Measurements from ENCODE around the gene SPEF1.

SPEF1 gene

GRCh38 chr20:3734111-3734843 is 47.0 kb downstream of the SPEF1 start:
- DNase-seq (ENCODE audit: low read depth): no peak
- TF ChIP-seq CTCF (IDR thresholded peaks at IDR 0.05; ENCODE audit: insufficient read depth, low read depth, low read length, missing control alignments): no peak
- no peak overlapping the region for H3K4me3 ChIP-seq (ENCODE audit: low read length)

- DNase-seq (ENCODE audit: low read depth): no peak
- TF ChIP-seq CTCF (IDR thresholded peaks at IDR 0.05; ENCODE audit: insufficient read depth, low read depth, low read length, missing control alignments): no peak
- no peak overlapping the region for H3K4me3 ChIP-seq (ENCODE audit: low read length)
Observed at GRCh38 chr20:3733119-3733995, 47.9 kb downstream of the SPEF1 start.

GRCh38 chr20:3732327-3733118 is 48.7 kb downstream of the SPEF1 start, which contains the start of gene HSPA12B:
Gene HSPA12B, plus strand, starts transcription at chr20:3732685. Its CDS starts 5,990 bp downstream, at chr20:3738675.
- H3K4me3 ChIP-seq (ENCODE audit: low read length): no peak within 1 kb of the TSS
- TF ChIP-seq CTCF (IDR thresholded peaks at IDR 0.05; ENCODE audit: insufficient read depth, low read depth, low read length, missing control alignments): no peak
- DNase-seq (ENCODE audit: low read depth): no peak

DNA sequence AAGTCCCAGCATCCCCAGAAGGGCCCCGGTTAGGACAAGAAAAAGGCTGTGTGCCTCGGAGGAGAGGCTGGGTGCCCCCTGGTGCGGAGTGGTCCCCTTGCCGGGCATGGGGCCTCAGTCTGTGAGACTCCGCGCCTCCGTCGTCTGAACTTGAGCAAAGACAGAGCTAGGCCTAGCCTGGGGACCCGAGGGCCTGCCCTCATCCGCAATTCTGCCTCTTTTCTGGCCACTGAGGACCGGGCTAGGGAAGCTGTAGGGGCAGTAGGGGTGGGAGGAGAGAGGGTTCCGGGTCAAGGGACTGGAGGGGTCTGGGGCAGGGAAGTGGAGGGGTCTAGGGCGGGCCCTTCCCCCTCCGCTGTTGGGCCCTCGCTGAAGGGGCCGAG is 49.3 kb downstream of the SPEF1 start:
- TF ChIP-seq CTCF (IDR thresholded peaks at IDR 0.05; ENCODE audit: insufficient read depth, low read depth, low read length, missing control alignments): no peak
- DNase-seq (ENCODE audit: low read depth): no peak

DNA sequence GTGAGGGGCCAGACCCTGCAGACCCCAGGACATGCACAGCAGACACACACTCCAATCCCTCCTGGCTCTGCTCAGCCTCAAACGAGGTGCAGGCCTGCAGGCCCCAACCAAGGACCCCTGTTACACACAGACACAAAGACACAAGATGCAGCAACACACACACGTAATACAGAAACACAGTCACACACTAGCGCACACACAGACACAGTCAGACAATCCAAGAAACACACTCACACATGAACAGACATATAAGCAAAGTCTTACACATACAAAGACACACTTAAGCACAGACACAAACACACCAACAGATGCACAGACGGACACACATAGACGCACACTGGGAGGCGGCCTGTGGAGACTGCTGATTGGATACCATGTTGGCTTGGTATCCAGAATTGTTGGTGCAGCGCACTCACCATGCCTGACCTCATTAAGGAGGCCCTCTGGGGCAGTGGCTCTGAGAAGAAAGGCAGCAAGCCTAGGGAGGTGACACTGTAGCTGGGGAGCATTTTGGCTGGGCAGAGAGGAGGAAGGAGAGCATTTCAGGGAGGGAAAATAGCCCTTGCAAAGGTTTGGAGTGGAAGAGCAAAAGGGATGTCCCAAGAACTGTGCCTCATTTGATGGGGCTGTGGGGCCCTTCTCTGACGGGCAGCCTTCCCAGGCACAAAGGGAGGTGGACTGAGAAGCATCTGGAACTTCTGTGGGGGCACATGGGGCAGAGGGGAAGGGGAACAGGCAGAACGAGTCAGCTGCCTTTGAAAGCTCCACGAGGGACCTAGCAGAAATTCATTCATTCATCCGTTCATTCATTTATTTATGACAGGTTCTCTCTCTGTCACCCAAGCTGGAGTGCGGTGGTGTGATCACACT is 50.2 kb downstream of the SPEF1 start:
- no peak for DNase-seq (ENCODE audit: low read depth)
- H3K4me3 ChIP-seq (ENCODE audit: low read length): no peak overlapping the region
- no peak for TF ChIP-seq CTCF (IDR thresholded peaks at IDR 0.05; ENCODE audit: insufficient read depth, low read depth, low read length, missing control alignments)

More for the DNA sequence above, 49.3 kb downstream of the SPEF1 start:
- no peak overlapping the region for H3K4me3 ChIP-seq (ENCODE audit: low read length)
